Activated naive CD4-positive, alpha-beta T cell treated with Interleukin-2 at 50 U/mL for 16 hours (primary cell): ENCODE results near the gene PLAGL1.
"Not testable (repeated sequence)": the region's sequence is repeated elsewhere in the genome, so short reads cannot be mapped to it uniquely, and the experiment has no call there.

Experiments
- DNase-seq: peaks from one replicate; pipeline ENCODE4 v3.0.0-alpha.2; 2020

PLAGL1 gene

GRCh38 chr6:143936778-143937667, 71.0 kb downstream of the PLAGL1 start:
- no peak for DNase-seq

GRCh38 chr6:143936347-143936746, 71.7 kb downstream of the PLAGL1 start:
- no peak for DNase-seq

GRCh38 chr6:143934867-143935266, 73.2 kb downstream of the PLAGL1 start:
- DNase-seq: no peak

GRCh38 chr6:143934331-143934730, 73.7 kb downstream of the PLAGL1 start:
- DNase-seq: no peak

GRCh38 chr6:143929975-143930374, 78.1 kb downstream of the PLAGL1 start:
- no peak for DNase-seq

- no peak for DNase-seq
Observed at GRCh38 chr6:143928853-143929252, 79.2 kb downstream of the PLAGL1 start.

- not testable (repeated sequence) for DNase-seq
Observed at GRCh38 chr6:143917026-143917425, 91.0 kb downstream of the PLAGL1 start.

GRCh38 chr6:143912671-143913070, 95.4 kb downstream of the PLAGL1 start:
- DNase-seq: no peak

- no peak for DNase-seq
Observed at GRCh38 chr6:143911028-143911427, 97.0 kb downstream of the PLAGL1 start.

GRCh38 chr6:143902827-143903226, 105.2 kb downstream of the PLAGL1 start:
- no peak for DNase-seq

- DNase-seq: no peak
Observed at GRCh38 chr6:143901885-143902750, 105.9 kb downstream of the PLAGL1 start.

GRCh38 chr6:143900358-143900757, 107.7 kb downstream of the PLAGL1 start:
- DNase-seq: no peak

GRCh38 chr6:143896126-143896860, 111.8 kb downstream of the PLAGL1 start:
- no peak for DNase-seq

- DNase-seq: no peak
Observed at GRCh38 chr6:143894655-143895054, 113.4 kb downstream of the PLAGL1 start.
